ENCODE results near the gene AQP6.

DNA sequence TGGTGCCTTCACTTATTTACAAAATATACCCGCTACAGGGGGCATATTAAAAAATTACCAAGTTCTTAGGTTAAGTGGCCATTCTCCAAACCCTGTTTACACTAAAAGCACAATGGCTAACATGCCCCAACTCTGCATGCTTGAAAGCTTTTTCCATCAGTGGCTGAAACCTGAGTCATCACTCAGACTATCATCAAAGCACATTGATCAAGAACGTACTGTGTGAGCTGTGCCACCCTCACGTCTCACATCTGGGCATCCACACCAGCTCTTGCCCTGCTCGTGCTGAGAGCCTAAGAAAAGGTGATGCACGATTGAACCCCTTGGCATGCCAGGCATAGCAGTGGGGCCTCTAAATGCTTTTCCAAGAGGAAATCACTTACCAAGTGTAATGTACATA, 13.2 kb downstream of the AQP6 start:
- no peak for TF ChIP-seq CTCF (conservative IDR thresholded peaks at IDR 0.05; ENCODE audit: low read length)
- TF ChIP-seq EZH2phosphoT487 (IDR thresholded peaks at IDR 0.05; ENCODE audit: borderline replicate concordance, low read depth, low read length), result no peak

Measured in OCI-LY7 (cell line).